Measurements from ENCODE around the gene SH2D1A. TPM values are rescaled to one million over a fixed set of nuclear protein-coding genes. Genes with fewer than 3 reads are reported as not detected.

The SH2D1A gene
- total RNA-seq, 1 experiment from 2014 or later, result not detected

DNA sequence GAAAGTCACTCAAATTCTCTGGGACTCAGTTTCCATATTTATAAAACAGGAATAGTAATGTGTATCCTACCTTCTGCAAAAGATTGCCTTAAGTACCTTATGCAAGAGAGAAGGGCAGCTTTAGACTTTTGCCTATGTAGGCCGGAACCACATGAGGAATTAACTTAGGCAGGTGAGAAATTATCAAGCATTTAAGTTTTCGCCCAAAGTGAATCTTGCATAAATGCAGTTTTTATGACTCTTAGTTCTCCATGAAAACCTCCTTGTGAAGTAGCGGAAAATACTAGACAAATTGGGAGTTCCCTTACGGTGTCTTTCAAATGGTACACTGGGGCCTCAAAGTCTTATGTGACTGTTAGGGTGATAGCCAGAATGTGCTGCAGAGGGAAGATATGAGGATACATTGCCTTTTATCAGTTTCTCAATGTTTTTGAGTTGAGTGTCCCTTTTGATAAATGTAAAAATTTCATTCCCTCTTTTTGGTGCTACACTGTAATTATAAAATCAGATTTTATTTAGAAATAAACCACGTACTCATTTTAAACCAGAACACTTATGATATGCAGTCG is 2.6 kb downstream of the SH2D1A start:
- Histone ChIP-seq H3K56ac (ENCODE audit: insufficient read length, low read depth, low read length) (no peak overlapping the region), H2BK5ac (ENCODE audit: insufficient read length, low read length) (no peak overlapping the region), H3K79me1 (ENCODE audit: insufficient read depth, low read depth, low read length, poor library complexity, severe bottlenecking) (no peaks in the 10 kb centered on the region), H3K27ac (ENCODE audit: insufficient read length, low read depth, low read length) (no peak overlapping the region), H3T11ph (ENCODE audit: low read length) (no peak overlapping the region), H3K18ac (ENCODE audit: insufficient read length, low read depth, low read length) (no peak overlapping the region), H3K14ac (ENCODE audit: insufficient read depth, low read length) (no peak overlapping the region), H4K20me1 (ENCODE audit: control insufficient read depth, insufficient read depth, insufficient read length) (no peaks in the 10 kb centered on the region), H3K9me3 (ENCODE audit: control insufficient read depth, low read depth, low read length) (no peaks in the 10 kb centered on the region), H3K4ac (ENCODE audit: low read depth, low read length) (no peak overlapping the region), H2AK5ac (ENCODE audit: insufficient read length, low read length) (no peak overlapping the region), H2AFZ (ENCODE audit: low read length) (no peak overlapping the region), H2BK12ac (ENCODE audit: insufficient read length, low read depth, low read length) (no peak overlapping the region), H3K23ac (ENCODE audit: insufficient read length, low read depth, low read length) (no peak overlapping the region), H2BK15ac (ENCODE audit: low read depth, low read length) (no peak overlapping the region), H3K79me2 (ENCODE audit: insufficient read depth, low read length) (no peaks in the 10 kb centered on the region), H4K91ac (ENCODE audit: insufficient read length, low read depth, low read length) (no peak overlapping the region), H3K4me1 (ENCODE audit: insufficient read depth, low read length) (no peaks in the 10 kb centered on the region), H3K4me2 (ENCODE audit: insufficient read depth, insufficient read length, low read length) (no peak overlapping the region), H2BK120ac (ENCODE audit: low read depth, low read length, poor library complexity, severe bottlenecking) (no peak overlapping the region), H4K5ac (ENCODE audit: insufficient read length, low read depth, low read length) (no peak overlapping the region), H3K27me3 (ENCODE audit: insufficient read depth, low read length) (no peaks in the 10 kb centered on the region), H3K23me2 (ENCODE audit: insufficient read length, low read depth, low read length, poor library complexity, severe bottlenecking) (no peaks in the 10 kb centered on the region), H2BK20ac (ENCODE audit: low read depth, low read length, poor library complexity, severe bottlenecking) (no peak overlapping the region), H4K8ac (replicated peaks; ENCODE audit: insufficient read length, low read depth, low read length) (no peak overlapping the region), H3K9ac (ENCODE audit: extremely low read depth, insufficient read length, low read length) (no peak overlapping the region)
- Mint-ChIP-seq H3K27ac (no peak overlapping the region), H3K9me3 (peaks cover 0 to 4% of the 10 kb centered on the region in 2 experiments; a peak in 1 of 5 replicates), H3K4me1 (peaks cover 15 to 18% of the 10 kb centered on the region in 2 experiments), H3K27me3 (ENCODE audit: low read depth) (no peaks in the 10 kb centered on the region; the same call in 1 of the 2 replicates), H3K36me3 (ENCODE audit: insufficient read depth in 1 of 3, low read depth in 3 of 3) (no peaks in the 10 kb centered on the region), H3K4me3 (no peak overlapping the region)
- no peak for TF ChIP-seq CTCF (conservative IDR thresholded peaks at IDR 0.05)
- DNase-seq, result no peak
- no CpG with 5 or more reads among the region's 6 CpGs for WGBS (ENCODE audit: extremely low coverage, insufficient read length, low lambda C conversion rate)

Data from H9 (cell line).